Chondrocyte (in vitro differentiated cells): Measurements from ENCODE around the gene DGKB. TPM values are rescaled to one million over a fixed set of nuclear protein-coding genes. Genes with fewer than 3 reads are reported as not detected.

ENCODE experiments used
- DNase-seq: peaks from one replicate; pipeline ENCODE4 v3.0.0; 2021; ENCODE audit warnings: mixed read lengths, low spot score
- H3K27ac Mint-ChIP-seq: one replicate; pipeline ENCODE4 v1.8.0; 2021; ENCODE audit warnings: mild to moderate bottlenecking, moderate library complexity, mixed read lengths; ENCODE audit not compliant: unreplicated experiment
- H3K27me3 Mint-ChIP-seq: 2 replicates; pipeline ENCODE4 v1.8.0; 2021; ENCODE audit warnings: low read depth, mixed read lengths
- H3K36me3 Mint-ChIP-seq: 2 replicates; pipeline ENCODE4 v1.8.0; 2021; ENCODE audit warnings: low read depth, mixed read lengths
- H3K4me1 Mint-ChIP-seq: 2 replicates; pipeline ENCODE4 v1.8.0; 2021; ENCODE audit warnings: low read depth, mild to moderate bottlenecking, mixed read lengths
- H3K4me3 Mint-ChIP-seq: one replicate; pipeline ENCODE4 v1.8.0; 2021; ENCODE audit warnings: mild to moderate bottlenecking, moderate library complexity, mixed read lengths; ENCODE audit not compliant: unreplicated experiment
- H3K9me3 Mint-ChIP-seq: 2 replicates; pipeline ENCODE4 v1.8.0; 2021; ENCODE audit warnings: low read depth, mixed read lengths
- total RNA-seq: library from RNA; stranded (reverse); gene quantifications from 3 replicates; pipeline ENCODE4 v1.2.1, GENCODE V29; 2021
- TF ChIP-seq, protein P1 (sequence below): fragments of 200-600 bp; sonication (generic); IDR thresholded peaks from 2 replicates; pipeline ENCODE4 v1.5.0; 2021; ENCODE audit warnings: antibody characterized with exemption, mild to moderate bottlenecking, moderate library complexity

Gene DGKB
- total RNA-seq, 1 donor from 2014 or later = 0.60 TPM

DNA sequence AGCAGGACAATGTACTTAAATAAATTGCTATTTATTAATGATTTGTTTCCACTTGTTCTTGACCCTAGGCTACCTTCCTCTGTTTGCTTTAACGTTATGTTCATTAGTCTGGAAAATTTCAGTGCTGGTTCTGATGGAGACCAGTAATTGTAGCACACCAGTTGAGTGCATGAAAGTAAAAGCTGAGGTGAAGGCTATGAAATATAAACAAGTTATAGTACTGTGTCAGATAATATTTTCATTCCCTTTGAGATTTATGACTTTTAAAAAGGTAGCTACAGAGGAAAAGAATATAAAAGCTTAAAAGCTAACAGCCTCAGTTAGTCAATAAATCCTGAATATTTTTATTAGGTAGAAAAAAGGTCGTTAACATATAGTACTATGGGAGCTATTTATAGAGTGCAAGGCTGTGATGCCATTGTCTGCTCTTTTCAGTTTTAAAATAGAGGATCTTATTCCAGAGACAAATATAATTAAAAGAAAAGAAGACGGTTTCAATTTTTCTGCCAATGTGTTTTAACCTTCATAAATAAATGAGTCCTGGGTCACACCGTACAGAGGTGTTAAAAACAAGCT is 561.3 kb downstream of the DGKB start:
- Mint-ChIP-seq H3K4me1 (no peaks in the 10 kb centered on the region), H3K4me3 (no peak overlapping the region), H3K36me3 (no peaks in the 10 kb centered on the region), H3K27ac (no peak overlapping the region), H3K9me3 (no peaks in the 10 kb centered on the region), H3K27me3 (no peaks in the 10 kb centered on the region)
- DNase-seq = no peak
- TF ChIP-seq, protein P1, sequence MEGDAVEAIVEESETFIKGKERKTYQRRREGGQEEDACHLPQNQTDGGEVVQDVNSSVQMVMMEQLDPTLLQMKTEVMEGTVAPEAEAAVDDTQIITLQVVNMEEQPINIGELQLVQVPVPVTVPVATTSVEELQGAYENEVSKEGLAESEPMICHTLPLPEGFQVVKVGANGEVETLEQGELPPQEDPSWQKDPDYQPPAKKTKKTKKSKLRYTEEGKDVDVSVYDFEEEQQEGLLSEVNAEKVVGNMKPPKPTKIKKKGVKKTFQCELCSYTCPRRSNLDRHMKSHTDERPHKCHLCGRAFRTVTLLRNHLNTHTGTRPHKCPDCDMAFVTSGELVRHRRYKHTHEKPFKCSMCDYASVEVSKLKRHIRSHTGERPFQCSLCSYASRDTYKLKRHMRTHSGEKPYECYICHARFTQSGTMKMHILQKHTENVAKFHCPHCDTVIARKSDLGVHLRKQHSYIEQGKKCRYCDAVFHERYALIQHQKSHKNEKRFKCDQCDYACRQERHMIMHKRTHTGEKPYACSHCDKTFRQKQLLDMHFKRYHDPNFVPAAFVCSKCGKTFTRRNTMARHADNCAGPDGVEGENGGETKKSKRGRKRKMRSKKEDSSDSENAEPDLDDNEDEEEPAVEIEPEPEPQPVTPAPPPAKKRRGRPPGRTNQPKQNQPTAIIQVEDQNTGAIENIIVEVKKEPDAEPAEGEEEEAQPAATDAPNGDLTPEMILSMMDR = no peak

DNA sequence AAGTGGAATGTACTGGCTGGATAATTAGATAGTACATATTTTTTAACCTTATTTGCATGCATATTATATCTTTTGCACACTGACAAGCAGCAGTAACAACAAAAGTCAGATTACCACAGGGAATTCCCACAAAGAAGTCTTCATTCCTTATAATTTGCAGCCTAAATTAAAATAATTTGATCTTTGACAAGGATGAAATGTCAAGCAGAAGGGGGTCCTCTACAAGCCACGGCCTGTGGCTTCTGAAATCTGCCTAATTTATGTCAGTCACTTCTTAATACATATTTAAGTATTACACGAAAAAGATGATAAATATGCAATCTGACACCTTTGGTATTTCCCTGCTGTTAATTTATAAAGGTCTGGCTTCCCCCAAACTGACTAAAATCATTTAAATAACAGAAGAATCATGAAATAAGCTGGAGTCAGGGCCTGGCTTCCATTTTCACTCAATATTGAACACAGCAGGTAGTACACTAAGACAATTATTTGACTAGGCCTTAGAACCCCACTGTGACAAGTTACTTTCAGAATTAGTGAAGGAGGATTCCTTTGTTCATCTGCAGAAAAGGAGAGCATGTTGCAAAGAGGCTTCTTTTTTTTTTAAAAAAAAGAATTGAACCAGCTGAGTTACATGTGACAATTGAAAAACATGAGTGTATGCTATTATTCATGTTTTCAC is 562.0 kb downstream of the DGKB start:
- no peaks in the 10 kb centered on the region for H3K27me3 Mint-ChIP-seq
- TF ChIP-seq, protein P1 = no peak

GRCh38 chr7:14339861-14340260 is 562.7 kb downstream of the DGKB start:
- DNase-seq = no peak
- no peak overlapping the region for H3K4me3 Mint-ChIP-seq
- no peak overlapping the region for H3K27ac Mint-ChIP-seq
- H3K27me3 Mint-ChIP-seq = no peaks in the 10 kb centered on the region
- TF ChIP-seq, protein P1 = no peak
- H3K4me1 Mint-ChIP-seq = no peaks in the 10 kb centered on the region
- H3K36me3 Mint-ChIP-seq = no peaks in the 10 kb centered on the region
- no peaks in the 10 kb centered on the region for H3K9me3 Mint-ChIP-seq

More for the DNA sequence above, 562.0 kb downstream of the DGKB start:
- no peak for DNase-seq
- no peak overlapping the region for H3K4me3 Mint-ChIP-seq
- H3K4me1 Mint-ChIP-seq = no peaks in the 10 kb centered on the region
- no peaks in the 10 kb centered on the region for H3K9me3 Mint-ChIP-seq
- H3K36me3 Mint-ChIP-seq = no peaks in the 10 kb centered on the region
- no peak overlapping the region for H3K27ac Mint-ChIP-seq

GRCh38 chr7:14336256-14336655 is 566.3 kb downstream of the DGKB start:
- Mint-ChIP-seq H3K27me3 (no peaks in the 10 kb centered on the region), H3K36me3 (no peaks in the 10 kb centered on the region), H3K27ac (no peak overlapping the region), H3K9me3 (no peaks in the 10 kb centered on the region), H3K4me3 (no peak overlapping the region), H3K4me1 (no peaks in the 10 kb centered on the region)
- no peak for DNase-seq
- TF ChIP-seq, protein P1 = no peak

GRCh38 chr7:14332155-14332554 is 570.4 kb downstream of the DGKB start:
- H3K36me3 Mint-ChIP-seq = no peaks in the 10 kb centered on the region
- H3K27ac Mint-ChIP-seq = no peak overlapping the region
- TF ChIP-seq, protein P1 = no peak
- no peak for DNase-seq
- H3K27me3 Mint-ChIP-seq = no peaks in the 10 kb centered on the region
- no peak overlapping the region for H3K4me3 Mint-ChIP-seq
- peaks cover 4% of the 10 kb centered on the region for H3K4me1 Mint-ChIP-seq
- no peaks in the 10 kb centered on the region for H3K9me3 Mint-ChIP-seq
